ENCODE data around the gene GCDH. TPM values are rescaled to one million over a fixed set of nuclear protein-coding genes. Genes with fewer than 3 reads are reported as not detected.

Gene GCDH
- 48.0 and 49.5 TPM in 2 replicates for total RNA-seq

DNA sequence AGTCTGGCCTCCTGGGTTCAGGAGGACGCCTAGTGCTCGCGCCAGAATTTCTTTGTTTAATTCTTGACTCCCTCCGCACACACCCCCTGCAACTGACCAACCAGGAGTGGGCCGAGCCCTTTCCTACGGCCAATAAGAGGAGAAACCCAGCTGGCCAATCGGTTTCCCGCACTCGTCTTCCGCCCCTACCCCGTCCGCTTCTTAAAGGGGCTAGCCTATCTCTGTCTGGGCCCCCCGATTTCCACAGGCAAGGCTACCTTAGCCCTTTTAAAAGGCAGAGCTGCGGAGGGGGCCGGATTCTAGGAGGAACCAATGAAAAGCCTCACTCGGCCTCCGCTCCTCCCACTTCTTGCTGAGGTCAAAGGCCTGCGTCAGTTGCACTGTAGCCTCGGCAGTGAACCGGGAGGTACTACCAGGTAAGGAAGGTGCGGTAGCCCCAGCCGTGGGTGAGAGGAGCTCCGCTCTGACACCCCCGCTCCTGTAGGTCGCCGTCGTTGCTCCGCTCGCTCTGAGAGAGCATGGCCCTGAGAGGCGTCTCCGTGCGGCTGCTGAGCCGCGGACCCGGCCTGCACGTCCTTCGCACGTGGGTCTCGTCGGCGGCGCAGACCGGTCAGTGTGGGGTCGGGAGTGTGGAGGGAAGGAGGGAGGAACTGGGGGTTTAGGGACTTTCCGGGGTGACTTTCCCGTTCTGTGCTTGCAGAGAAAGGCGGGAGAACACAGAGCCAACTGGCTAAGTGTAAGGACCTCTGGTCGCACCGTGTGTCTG is at the start of gene GCDH:
Gene GCDH (plus strand): TSS at position 374 of the 766 bp plus-strand sequence. CDS start 145 bp downstream, at position 519.
- intact Hi-C loops (cut with micrococcal nuclease) = loop anchor here (1.0 to 5.0 kb wide), 10 partner anchors 10 to 211 kb away; partner anchors contain the start of genes CALR, DNASE2, FARSA and GADD45GIP1

DNA sequence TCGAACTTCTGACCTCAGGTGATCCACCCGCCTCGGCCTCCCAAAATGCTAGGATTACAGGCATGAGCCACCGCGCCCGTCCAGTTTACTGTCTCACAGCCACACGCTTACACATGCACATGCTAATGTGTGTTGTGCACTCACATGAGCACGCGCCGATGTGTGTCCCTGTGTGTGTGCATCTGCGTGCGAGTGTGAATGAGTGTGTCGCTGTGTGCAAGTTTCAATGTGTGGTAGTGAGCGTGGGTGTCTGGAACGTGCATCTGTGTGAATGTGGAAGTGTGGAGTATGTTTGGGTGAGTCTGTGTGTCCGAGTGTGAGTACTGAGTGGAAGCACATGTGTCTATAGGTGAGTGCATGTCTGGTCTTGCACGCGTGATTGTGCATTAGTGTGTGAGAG is 48.4 kb upstream of the GCDH start:
- intact Hi-C loops (cut with micrococcal nuclease) = no loop called here

DNA sequence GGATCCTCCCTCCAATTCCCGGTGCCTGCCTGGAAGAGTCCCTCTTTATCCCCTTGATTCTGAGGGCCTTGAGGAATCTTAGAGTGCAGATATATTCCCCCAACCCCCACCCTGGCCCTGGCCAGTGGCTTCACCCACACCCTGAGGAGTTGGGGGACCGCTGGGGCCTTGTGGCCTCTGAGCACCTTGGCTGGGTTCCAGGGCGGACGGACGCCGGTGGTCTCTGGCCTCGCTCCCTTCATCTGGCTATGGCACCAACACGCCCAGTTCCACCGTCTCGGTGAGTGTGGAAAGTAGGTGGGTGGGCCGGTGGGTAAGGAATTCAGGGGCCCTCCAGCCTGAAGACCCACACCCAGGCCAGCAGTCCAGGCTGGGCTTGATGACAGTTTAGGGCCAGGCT is 47.6 kb upstream of the GCDH start:
- intact Hi-C loops (cut with micrococcal nuclease) = no loop called here

DNA sequence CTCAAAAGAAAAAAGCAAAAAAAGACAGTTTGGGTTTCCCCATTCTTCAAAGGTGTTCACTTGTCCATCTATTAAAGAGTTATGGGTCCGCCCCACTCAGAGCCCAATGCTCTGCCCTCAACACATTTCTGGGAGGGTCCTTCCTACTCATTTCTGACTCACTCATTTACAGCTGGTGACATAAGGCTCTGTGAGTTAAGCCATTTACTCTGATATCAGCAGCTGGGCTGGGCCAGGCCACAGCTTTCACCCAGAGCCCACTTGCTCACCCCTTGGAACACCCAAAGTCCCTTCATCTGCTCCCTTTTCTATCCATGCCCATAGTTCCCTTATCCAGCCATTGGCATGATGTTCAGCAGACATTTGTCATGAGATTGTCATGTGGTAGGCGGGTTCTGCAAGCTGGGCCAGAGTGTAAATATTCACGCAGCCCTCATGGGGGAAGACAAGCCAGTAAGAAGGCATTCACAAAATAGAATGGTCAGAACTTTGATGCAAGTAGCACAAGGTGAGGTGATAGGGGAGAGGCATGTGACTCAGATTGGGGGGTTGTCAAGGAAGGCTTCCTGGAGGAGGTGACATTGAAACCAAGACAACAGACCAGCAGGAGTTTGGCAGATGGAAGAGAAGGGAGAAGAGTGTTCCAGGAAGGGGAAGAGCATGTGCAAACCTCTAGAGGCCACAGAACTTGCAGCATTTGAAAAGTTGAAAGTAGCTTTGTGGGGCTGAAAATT is 46.8 kb upstream of the GCDH start:
- intact Hi-C loops (cut with micrococcal nuclease) = no loop called here

DNA sequence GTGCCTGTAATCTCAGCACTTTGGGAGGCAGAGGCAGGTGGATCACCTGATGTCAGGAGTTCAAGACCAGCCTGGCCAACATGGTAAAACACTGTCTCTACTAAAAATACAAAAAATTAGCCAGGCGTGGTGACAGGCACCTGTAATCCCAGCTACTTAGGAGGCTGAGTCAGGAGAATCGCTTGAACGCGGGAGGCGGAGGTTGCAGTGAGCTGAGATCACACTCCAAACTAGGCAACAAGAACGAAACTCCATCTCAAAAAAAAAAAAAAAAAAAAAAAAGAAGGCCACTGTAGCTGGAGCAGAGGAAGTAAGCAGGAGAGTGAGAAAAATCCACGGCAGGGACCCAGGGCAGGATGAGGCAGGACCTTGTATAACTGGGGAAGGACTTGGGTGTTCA is 44.3 kb upstream of the GCDH start:
- intact Hi-C loops (cut with micrococcal nuclease) = loop anchor here (1.0 to 2.0 kb wide), 6 partner anchors 20 to 282 kb away; no protein-coding TSS in a partner anchor

DNA sequence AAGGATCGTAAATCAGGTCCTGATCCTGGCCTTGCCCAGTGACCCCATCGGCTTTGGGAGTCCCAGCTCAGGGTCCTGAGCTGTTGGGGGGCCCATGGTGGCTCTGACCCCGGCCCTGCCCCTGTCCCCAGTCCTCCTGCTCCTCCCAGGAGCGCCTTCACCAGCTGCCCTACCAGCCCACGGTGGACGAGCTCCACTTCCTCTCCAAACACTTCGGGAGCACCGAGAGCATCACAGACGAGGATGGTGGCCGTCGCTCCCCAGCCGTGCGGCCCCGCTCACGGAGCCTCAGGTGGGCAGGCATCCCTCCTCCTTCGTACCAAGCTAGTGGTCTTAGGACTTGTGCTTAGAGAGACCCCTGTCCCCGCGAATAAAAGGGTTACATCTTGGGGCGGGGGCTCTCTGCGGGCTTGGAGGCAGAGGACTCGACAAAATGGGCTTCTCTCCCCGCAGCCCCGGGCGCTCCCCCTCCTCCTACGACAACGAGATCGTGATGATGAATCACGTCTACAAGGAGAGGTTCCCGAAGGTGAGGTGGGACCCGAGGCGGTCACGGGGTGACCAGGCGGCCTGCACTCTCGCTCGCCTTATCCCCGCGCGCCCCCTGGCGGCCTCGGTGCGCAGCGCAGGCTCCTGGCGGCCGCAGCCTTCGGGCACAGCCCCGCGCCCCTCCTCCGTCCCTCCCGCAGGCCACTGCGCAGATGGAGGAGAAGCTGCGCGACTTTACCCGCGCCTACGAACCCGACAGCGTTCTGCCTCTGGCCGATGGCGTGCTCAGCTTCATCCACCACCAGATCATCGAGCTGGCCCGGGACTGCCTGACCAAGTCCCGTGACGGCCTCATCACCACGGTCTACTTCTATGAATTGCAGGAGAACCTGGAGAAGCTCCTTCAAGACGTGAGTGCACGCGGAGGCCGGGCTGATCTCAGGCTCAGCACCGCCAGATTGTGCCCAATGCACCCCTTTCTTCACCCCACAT is 43.5 kb upstream of the GCDH start:
- intact Hi-C loops (cut with micrococcal nuclease) = loop anchor here (1.0 to 2.0 kb wide), 6 partner anchors 19 to 283 kb away; no protein-coding TSS in a partner anchor

DNA sequence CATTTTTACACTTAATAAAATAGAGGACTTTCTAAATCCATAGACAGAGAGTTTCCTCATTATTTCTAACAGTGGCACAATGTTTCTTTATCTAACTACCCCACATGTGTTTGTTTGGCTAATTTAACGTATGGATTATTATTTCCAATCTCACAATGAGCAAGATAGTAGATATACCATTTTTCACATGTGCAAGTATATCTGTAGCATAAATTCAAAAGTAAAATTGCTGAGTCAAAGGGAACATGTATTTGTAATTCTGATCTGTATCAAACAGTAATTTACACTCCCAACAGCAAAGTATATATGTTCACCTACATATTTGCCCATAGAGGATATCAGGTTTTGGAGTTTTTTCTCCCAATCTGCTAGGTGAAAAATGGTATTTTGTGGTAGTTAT is 34.3 kb upstream of the GCDH start:
- intact Hi-C loops (cut with micrococcal nuclease) = no loop called here

DNA sequence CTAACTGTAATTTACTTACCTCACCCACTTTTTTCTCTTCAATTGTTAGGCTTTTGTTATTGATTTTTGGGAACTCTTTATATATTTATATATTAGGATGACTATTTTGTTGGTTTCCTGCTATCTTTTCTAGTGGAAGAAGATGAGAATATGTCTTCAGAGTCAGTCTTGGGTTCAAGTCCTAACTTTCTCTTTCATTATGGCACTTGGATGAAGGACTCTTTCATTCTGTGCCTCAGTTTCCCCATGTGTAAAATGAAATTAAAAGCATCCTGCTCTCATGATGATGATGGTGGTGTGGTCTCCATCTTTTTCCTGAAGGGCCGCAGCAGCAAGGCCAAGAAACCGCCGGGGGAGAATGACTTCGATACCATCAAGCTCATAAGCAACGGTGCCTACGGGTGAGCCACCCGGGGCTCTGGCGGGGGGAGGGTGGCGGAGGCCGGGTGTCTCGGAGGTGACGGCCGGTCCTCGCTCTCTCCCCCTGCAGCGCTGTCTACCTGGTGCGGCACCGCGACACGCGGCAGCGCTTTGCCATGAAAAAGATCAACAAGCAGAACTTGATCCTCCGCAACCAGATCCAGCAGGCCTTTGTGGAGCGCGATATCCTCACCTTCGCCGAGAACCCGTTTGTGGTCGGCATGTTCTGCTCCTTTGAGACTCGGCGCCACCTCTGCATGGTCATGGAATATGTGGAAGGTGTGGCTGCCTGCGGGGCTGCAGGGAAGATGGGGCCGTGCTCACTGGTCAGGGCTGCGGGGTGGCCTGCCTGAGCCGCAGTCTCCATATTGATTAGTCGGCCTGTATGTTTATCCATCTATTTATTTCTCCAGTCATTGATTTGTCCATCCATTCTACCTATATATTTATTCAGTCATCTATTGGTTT is 32.7 kb upstream of the GCDH start:
- intact Hi-C loops (cut with micrococcal nuclease) = no loop called here

DNA sequence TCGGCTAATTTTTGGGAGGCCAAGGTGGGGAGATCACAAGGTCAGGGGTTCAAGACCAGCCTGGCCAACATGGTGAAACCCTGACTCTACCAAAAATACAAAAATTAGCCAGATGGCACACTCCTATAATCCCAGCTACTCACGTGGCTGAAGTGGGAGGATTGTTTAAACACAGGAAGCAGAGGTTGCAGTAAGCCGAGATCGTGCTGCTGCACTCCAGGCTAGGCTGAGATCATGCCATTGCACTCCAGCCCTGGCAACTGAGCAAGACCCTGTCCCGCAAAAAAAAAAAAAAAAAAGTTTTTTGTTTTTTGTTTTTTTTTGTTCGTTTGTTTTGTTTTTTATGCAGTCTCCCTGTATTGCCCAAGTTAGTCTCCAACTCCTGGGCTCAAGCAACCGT is 31.4 kb upstream of the GCDH start:
- intact Hi-C loops (cut with micrococcal nuclease) = no loop called here

DNA sequence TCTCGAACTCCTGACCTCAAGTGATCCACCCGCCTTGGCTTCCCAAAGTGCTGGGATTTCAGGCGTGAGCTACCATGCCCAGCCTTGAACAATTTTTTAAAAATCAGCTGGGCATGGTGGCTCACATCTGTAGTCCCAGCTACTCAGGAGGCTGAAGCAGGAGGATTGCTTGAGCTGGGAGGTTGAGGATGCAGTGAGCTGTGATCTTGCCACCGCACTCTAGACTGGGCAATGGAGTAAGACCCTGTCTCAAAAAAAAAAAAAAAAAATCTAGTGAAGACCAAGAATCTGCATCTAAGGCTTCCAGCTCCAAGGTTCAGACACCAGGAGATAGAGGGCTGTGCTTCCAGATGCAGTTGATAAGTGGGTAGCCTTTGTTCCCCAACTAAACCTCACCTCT is 26.8 kb upstream of the GCDH start:
- intact Hi-C loops (cut with micrococcal nuclease) = no loop called here

DNA sequence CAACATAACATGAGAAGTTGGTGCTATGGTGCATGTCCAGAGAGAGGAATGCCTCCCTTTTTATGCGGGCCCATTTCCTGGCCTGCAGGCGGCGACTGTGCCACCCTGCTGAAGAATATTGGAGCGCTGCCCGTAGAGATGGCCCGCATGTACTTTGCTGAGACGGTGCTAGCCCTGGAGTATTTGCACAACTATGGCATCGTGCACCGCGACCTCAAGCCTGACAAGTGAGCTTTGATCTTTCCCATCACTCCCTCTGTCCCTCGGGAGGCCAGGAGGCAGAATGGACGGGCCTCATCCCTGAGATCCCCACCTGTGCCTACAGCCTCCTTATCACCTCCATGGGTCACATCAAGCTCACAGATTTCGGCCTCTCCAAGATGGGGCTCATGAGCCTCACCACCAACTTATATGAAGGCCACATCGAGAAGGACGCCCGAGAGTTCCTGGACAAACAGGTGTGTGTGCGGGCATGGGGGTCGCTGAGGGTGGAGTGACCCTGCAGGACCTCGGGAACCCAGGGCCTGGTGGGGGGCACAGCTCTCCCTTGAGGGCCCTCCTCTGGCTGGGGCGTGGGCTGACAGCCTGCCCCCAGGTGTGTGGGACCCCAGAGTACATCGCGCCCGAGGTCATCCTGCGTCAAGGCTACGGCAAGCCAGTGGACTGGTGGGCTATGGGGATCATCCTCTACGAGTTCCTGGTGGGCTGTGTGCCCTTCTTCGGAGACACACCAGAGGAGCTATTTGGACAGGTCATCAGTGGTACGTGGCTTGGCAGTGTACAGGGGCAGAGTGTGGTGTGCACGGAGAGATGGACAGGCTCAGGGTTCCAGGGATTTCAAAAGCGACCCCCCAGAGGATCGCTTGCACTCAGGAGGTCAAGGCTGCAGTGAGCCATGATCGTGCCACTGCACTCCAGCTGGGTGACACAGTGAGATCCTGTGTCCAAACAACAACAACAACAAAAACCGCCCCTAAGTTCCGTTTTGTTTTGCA is 25.9 kb upstream of the GCDH start:
- intact Hi-C loops (cut with micrococcal nuclease) = no loop called here

DNA sequence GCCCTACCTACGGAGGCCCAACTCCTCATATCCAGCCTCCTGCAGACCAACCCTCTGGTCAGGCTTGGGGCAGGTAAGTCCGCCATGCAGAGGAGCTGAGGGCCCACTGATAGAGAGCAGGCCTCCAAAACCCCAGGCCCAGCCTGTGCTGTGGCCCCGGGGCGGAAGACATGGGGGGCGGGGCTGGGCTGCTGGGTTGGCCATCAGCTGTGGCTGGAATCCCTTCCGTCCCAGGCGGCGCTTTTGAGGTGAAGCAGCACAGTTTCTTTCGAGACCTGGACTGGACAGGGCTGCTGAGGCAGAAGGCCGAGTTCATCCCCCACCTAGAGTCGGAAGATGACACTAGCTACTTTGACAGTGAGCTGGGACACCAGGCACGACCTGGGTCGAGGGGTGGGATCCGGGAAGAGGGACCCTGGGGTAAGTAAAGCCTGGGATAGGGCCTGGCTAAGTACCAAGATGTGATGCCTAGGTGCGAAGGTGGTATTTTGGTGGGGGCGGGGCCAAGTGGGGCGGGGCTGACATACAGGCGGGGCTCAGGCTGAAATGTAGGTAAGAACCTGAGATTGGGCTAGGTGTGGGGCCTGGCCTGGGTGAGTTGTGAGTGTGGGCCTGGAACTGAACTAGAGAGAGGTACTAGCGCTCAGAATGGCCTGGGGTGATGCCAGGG is 25.1 kb upstream of the GCDH start:
- intact Hi-C loops (cut with micrococcal nuclease) = loop anchor here (2.0 kb wide), 1 partner anchor 19 kb away; no protein-coding TSS in a partner anchor

DNA sequence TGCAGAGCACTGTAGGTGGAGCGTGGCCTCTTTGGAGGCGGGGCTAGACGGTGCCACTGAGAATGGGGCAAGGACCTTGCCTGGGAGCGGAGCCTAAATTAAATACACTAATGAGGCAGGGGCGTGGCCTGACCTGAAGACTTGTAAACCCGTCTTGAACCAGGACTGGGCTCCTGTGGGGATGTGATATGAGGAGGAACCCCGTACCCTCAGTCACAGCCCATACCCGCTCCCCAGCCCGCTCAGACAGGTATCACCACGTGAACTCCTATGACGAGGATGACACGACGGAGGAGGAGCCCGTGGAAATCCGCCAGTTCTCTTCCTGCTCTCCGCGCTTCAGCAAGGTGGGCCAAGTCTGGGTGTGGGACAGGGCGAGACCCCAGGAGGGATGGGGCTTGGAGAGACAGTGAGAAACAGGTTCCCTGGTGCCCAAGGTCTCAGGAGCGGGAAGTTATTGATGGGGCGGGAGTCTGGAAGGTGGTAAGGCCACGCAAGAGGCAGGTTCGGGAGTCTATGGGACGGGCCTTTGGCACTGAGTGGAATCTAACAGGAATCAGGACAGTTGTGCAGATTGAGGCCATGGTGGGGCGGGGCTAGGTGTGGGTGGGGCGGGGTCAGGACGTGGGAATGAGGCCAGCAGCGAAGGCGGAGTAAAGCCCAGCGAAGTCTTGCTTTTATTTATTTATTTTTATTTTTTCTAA is 24.4 kb upstream of the GCDH start:
- intact Hi-C loops (cut with micrococcal nuclease) = loop anchor here (1.0 to 2.0 kb wide), 3 partner anchors 15 to 25 kb away; partner anchors contain the start of genes DNASE2 and GCDH

DNA sequence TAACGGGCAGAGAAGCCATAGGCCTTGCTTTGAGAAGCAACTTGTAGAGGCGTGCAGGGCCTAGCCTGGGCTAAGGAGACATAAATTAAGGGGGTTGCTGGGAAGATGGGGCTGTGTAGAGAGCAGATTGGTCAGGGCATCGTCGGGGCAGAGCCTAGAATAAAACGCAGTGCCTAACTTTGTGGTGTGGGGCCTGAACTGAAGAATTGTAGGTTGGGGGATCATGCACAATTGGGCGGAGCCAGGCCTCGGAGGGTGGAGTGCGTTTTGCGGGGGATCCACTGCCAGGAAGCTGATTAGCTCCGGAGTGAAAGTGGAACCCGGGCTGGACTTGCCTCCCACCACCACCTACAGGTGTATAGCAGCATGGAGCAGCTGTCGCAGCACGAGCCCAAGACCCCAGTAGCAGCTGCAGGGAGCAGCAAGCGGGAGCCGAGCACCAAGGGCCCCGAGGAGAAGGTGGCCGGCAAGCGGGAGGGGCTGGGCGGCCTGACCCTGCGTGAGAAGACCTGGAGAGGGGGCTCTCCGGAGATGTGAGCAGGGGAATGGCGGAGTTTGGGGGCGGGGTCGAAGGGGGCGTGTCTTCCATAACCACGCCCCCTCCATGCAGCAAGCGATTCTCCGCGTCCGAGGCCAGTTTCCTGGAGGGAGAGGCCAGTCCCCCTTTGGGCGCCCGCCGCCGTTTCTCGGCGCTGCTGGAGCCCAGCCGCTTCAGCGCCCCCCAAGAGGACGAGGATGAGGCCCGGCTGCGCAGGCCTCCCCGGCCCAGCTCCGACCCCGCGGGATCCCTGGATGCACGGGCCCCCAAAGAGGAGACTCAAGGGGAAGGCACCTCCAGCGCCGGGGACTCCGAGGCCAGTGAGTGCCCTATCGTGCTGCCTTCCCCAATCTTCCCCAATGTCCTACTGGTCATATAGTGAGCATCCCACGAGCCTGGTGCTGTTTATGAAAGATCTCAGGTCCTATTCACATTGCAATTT is 23.6 kb upstream of the GCDH start:
- intact Hi-C loops (cut with micrococcal nuclease) = loop anchor here (1.0 to 2.0 kb wide), 3 partner anchors 14 to 24 kb away; partner anchors contain the start of genes DNASE2 and GCDH

DNA sequence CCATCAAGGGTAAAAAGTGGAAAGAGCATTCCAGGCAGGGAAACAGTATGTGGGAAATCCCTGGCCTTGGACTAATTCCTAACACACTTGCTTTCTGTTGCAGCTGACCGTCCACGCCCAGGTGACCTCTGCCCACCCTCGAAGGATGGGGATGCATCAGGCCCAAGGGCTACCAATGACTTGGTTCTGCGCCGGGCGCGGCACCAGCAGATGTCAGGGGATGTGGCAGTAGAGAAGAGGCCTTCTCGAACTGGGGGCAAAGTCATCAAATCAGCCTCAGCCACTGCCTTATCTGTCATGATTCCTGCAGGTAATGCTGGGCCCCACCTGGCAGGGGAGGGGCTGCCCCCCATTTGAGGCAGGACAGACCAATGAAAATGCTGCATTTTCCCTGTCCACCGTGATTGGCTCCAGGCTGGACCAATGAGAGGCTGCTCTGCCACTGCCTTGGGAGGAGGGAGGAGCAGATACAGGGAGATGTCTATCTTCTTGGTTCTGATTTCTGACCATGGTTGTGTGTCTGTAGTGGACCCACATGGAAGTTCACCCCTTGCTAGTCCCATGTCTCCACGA is 22.3 kb upstream of the GCDH start:
- intact Hi-C loops (cut with micrococcal nuclease) = no loop called here

DNA sequence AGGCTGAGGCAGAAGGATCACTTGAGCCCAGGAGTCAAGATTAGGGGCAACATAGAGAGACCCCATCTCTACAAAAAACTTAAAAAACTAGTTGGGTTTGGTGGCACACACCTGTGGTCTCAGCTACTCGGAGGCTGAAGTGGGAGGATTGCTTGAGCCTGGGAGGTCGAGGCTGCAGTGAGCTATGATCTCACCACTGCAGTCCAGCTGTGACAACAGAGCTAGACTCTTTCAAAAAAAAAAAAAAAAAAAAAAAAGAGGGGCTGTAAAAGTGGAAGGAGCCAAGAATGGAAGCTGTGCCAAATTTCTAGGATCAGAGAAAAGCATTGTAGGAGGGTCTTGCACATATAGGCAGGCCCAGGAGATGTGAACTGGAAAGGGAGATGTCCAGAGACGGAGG is 19.3 kb upstream of the GCDH start:
- intact Hi-C loops (cut with micrococcal nuclease) = no loop called here
